SK-N-SH treated with all-trans-retinoic acid at 6 μM for 48 hours (cell line): ENCODE results near the gene MTARC1.

ENCODE experiments used
- ARNTL ChIP-seq: fragments of 450-650 bp; formaldehyde crosslinking; IDR thresholded peaks from 2 replicates; pipeline ENCODE4 v1.5.0; 2020; ENCODE audit warnings: low read depth, mild to moderate bottlenecking, moderate library complexity, borderline replicate concordance
- BACH2 ChIP-seq: fragments of 250-450 bp; sonication (Bioruptor Pico); IDR thresholded peaks from 2 replicates; pipeline ENCODE4 v1.9.0; 2021; ENCODE audit warnings: mild to moderate bottlenecking, borderline replicate concordance
- CSDC2 ChIP-seq: fragments of 250-450 bp; sonication (Bioruptor Pico); IDR thresholded peaks from 2 replicates; pipeline ENCODE4 v1.5.0; 2020; ENCODE audit warnings: mild to moderate bottlenecking, moderate library complexity
- CSRNP3 ChIP-seq: fragments of 250-450 bp; sonication (Bioruptor Pico); IDR thresholded peaks from 2 replicates; pipeline ENCODE4 v1.5.1; 2021; ENCODE audit warnings: mild to moderate bottlenecking, moderate library complexity
- ESRRG ChIP-seq: fragments of 250-450 bp; sonication (Bioruptor Pico); IDR thresholded peaks from 2 replicates; pipeline ENCODE4 v1.6.1; 2021; ENCODE audit warnings: mild to moderate bottlenecking
- ISL1 ChIP-seq: fragments of 250-450 bp; sonication (Bioruptor Pico); IDR thresholded peaks from 2 replicates; pipeline ENCODE4 v2.1.2; 2022; ENCODE audit warnings: mild to moderate bottlenecking, moderate library complexity
- PATZ1 ChIP-seq: fragments of 250-450 bp; sonication (Bioruptor Pico); IDR thresholded peaks from 2 replicates; pipeline ENCODE4 v1.8.0; 2020; ENCODE audit warnings: mild to moderate bottlenecking, moderate library complexity, borderline replicate concordance
- TCF4 ChIP-seq: fragments of 250-450 bp; sonication (Bioruptor Pico); IDR thresholded peaks from 2 replicates; pipeline ENCODE4 v1.8.0; 2021; ENCODE audit warnings: mild to moderate bottlenecking, moderate library complexity, borderline replicate concordance
- TOX ChIP-seq: fragments of 250-450 bp; sonication (Bioruptor Pico); IDR thresholded peaks from 2 replicates; pipeline ENCODE4 v1.8.0; 2021; ENCODE audit warnings: mild to moderate bottlenecking, moderate library complexity, borderline replicate concordance
- ZFP3 ChIP-seq: fragments of 250-450 bp; sonication (Bioruptor Pico); IDR thresholded peaks from 2 replicates; pipeline ENCODE4 v1.5.0; 2020; ENCODE audit warnings: mild to moderate bottlenecking, moderate library complexity
- TF ChIP-seq, protein P1 (sequence below): fragments of 250-450 bp; sonication (Bioruptor Pico); IDR thresholded peaks from 2 replicates; pipeline ENCODE4 v1.8.0; 2021; ENCODE audit warnings: low read depth, mild to moderate bottlenecking, moderate library complexity, borderline replicate concordance
- TF ChIP-seq, protein P2 (sequence below): fragments of 250-450 bp; sonication (Bioruptor Pico); IDR thresholded peaks from 2 replicates; pipeline ENCODE4 v1.5.1; 2020; ENCODE audit warnings: low read depth, mild to moderate bottlenecking, moderate library complexity

DNA sequence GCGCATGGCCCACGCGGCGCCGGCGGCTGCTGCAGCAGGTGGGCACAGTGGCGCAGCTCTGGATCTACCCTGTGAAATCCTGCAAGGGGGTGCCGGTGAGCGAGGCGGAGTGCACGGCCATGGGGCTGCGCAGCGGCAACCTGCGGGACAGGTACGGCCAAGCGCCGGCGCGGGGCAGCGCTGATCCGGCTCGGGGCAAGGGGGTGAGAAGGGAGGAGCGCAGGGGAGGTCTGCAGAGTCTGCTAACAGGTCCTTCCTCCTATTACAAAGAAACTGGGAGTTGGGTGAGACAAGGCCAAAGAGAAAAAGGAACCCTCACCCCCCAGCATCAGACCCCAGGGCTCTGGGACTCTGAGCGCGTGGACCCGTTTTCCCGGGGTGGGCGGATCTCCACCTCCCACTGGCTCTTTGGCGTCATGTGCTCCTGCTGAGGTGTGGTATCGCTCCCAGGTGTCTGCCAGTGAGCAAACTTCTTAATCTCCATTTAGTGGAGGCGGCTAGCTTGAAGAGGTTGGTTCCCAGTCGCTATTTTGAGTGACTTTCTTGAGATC is 431 bp downstream of the MTARC1 start:
- TF ChIP-seq TCF4 (CRISPR knock-in tag) (no peak), ESRRG (CRISPR knock-in tag) (no peak), TOX (no peak), PATZ1 (CRISPR knock-in tag) (no peak), BACH2 (no peak), CSDC2 (no peak), CSRNP3 (CRISPR knock-in tag) (no peak), ZFP3 (CRISPR knock-in tag) (no peak), ARNTL (no peak), ISL1 (CRISPR knock-in tag) (no peak)
- TF ChIP-seq, protein P1, sequence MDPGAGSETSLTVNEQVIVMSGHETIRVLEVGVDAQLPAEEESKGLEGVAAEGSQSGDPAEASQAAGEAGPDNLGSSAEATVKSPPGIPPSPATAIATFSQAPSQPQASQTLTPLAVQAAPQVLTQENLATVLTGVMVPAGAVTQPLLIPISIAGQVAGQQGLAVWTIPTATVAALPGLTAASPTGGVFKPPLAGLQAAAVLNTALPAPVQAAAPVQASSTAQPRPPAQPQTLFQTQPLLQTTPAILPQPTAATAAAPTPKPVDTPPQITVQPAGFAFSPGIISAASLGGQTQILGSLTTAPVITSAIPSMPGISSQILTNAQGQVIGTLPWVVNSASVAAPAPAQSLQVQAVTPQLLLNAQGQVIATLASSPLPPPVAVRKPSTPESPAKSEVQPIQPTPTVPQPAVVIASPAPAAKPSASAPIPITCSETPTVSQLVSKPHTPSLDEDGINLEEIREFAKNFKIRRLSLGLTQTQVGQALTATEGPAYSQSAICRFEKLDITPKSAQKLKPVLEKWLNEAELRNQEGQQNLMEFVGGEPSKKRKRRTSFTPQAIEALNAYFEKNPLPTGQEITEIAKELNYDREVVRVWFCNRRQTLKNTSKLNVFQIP (CRISPR knock-in tag) = no peak
- TF ChIP-seq, protein P2, sequence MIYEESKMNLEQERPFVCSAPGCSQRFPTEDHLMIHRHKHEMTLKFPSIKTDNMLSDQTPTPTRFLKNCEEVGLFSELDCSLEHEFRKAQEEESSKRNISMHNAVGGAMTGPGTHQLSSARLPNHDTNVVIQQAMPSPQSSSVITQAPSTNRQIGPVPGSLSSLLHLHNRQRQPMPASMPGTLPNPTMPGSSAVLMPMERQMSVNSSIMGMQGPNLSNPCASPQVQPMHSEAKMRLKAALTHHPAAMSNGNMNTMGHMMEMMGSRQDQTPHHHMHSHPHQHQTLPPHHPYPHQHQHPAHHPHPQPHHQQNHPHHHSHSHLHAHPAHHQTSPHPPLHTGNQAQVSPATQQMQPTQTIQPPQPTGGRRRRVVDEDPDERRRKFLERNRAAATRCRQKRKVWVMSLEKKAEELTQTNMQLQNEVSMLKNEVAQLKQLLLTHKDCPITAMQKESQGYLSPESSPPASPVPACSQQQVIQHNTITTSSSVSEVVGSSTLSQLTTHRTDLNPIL = no peak
